Epithelial cell of prostate (primary cell): ENCODE results near the gene RFNG.
A peak's percentile ranks its signal among the peaks of the same experiment; 100 is the strongest.

Experiments
- DNase-seq: peaks from one replicate; pipeline ENCODE4 v3.0.0-alpha.2; 2011; ENCODE audit warnings: low read depth, low spot score
- H3K27ac ChIP-seq: fragments of 450-650 bp; 2 replicates; pipeline ENCODE4 v1.5.1; 2017; ENCODE audit warnings: mild to moderate bottlenecking

Gene RFNG

DNA sequence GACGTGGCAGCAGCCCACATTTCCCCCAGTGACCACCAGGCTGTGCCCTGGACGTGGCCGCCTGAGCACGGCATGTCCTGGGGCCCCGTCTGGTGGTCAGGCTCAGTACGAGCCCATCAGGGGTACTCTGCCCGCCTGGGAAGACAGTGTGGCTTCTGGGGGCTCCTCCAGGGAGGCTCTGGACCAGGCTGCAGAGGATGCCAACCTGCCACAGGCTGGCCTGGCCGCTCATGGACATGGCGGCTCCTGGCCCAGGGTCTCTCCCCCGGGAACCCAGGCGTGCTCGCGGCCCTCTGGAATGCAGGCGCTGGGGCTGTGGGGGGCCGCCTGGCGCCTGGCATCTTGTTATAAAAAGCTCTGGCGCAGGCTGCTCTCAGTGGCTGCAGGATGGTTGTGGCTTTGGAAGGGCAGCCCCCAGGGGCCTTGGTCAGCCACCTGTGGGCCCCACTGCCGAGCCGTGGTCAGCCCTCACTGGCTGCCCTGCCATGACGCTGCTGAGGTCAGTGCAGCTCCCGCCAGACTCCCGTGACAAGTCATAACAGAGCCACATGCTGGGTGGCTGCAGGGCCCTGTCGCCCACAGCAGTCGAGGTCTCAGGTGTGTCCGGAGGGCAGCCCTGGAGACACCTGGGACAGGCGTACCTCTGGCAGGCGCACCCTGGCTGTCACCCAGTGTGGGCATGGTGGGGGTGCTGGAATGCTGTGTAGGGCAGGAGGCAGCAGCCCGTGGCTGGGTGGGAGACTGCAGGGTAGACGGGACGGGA, 43.9 kb downstream of the RFNG start:
- DNase-seq, result no peak
- H3K27ac ChIP-seq, result no peak overlapping the region

DNA sequence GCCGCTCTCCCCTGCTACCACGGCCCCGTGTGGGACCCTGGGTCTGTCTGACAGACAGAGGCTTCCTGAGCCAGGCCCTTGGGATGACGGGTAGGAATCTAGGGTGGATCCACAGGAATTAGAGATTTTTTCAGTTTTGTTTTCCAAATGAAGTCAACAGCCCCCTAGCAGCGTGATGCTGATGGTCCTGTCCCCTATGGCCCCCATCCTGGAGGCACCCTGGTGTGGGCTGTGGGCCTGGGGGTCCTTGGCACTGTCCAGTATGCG, 44.5 kb downstream of the RFNG start:
- H3K27ac ChIP-seq, result no peak overlapping the region
- no peak for DNase-seq

DNA sequence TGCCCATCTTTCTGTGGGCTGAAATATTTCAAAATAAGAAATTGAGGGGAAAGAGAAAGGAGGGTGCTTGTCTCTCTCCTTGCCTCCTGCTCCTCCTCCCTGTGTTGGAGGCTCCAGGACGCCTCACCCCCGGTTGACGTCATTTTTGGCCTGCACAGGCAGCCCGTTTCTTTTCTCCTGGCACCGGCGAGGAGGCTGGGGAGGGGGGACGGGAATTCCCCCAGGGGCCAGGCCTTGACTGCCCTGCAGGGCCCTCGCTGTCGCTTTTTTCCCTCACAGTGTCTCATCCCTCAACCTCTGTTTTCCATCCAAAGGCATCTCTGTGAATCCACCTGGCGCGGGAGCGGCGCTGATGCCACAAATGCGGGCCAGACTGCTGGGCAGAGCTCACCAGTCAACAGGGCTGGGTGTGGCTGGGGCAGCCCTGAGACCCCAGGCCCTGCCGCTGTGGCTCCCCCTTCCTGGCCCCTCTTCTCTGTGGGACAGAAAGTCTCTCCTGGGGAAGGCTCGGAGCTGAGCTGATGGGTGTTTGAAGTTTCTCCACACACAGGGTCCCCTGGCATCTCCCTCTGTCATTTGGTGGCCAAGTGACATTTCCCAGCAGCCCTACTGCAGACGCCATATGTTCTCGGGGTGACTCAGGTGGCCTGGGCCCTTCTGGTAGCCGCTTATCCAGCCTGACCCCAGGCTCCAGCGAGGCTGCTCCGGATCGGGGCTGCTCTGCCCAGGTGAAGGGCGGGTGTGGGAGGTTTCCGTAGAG, 45.0 kb downstream of the RFNG start:
- no peak overlapping the region for H3K27ac ChIP-seq
- DNase-seq, result no peak

DNA sequence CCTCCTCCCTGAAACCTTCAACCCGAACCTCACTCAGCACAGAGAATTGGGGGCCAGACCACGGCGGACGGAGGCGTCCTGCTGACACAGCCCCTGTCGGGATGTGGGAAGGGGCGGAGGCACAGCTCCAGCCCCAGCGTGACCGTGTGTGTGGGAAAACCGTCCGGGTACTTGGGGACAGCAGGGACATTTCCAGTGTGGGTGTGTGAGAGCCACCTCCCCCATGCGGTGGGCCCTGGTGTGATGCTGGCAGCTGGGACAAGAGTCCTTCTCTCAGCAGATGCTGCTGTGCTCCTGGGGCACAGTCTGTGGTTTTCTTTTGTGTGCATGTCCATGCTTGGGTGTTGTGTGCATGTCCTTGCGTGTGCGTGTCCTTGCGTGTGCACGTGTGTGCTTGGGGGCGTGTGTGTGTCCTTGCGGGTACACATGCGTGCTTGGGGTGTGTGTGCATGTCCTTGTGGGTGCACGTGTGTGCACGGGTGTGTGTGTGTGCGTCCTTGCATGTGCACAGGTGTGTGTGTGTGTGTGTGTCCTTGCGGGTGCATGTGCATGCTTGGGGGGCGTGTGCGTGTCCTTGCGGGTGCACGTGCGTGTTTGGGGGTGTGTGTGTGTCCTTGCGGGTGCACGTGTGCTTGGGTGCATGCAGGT, 45.8 kb downstream of the RFNG start:
- H3K27ac ChIP-seq, result no peak overlapping the region
- no peak for DNase-seq

DNA sequence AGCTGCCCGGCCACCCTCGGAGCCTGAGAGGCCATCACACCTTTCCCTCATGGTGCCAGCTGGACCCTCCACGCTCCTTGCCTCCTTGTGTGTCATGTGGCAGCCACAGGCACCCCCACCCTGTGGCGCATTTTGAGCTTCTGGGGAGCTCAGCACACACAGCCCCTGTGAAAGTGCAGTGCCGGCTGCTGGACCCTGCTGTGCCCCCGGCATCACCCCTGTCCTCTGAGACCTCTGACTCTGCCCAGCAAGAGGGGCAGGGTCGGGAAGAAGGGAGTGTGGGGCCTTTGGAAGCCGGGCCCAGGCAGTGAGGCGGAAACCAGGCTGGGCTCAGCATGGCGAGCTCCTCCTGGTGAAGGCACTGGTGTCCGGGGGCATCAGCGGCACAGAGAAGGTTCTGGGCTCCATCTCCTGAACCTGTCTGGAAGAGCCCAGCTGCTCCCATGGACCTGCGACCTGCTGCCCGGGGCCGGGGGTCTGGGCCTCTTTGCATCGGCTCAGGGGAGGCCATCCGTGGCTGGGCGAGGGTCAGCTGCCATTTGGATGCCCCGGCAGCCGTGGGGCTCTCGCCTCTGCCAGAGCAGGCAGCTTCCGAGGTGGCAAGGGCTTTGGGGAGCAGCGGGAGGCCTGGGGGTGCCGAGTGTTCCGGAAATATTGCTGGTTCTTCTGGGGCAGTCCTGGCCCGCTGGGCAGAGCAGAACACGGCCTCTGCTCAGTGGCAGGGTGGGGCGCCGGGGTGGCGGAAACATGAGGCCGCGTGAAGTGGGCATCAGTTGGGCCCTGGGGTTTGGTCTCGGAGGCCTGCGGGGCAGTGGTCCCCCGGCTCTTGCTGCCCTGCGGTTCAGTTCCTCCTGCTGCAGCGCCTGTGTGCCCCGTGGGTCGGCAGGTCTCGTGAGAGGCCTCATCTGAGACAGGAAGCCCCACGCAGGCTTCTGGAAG, 46.8 kb downstream of the RFNG start:
- no peak overlapping the region for H3K27ac ChIP-seq
- DNase-seq, result no peak

DNA sequence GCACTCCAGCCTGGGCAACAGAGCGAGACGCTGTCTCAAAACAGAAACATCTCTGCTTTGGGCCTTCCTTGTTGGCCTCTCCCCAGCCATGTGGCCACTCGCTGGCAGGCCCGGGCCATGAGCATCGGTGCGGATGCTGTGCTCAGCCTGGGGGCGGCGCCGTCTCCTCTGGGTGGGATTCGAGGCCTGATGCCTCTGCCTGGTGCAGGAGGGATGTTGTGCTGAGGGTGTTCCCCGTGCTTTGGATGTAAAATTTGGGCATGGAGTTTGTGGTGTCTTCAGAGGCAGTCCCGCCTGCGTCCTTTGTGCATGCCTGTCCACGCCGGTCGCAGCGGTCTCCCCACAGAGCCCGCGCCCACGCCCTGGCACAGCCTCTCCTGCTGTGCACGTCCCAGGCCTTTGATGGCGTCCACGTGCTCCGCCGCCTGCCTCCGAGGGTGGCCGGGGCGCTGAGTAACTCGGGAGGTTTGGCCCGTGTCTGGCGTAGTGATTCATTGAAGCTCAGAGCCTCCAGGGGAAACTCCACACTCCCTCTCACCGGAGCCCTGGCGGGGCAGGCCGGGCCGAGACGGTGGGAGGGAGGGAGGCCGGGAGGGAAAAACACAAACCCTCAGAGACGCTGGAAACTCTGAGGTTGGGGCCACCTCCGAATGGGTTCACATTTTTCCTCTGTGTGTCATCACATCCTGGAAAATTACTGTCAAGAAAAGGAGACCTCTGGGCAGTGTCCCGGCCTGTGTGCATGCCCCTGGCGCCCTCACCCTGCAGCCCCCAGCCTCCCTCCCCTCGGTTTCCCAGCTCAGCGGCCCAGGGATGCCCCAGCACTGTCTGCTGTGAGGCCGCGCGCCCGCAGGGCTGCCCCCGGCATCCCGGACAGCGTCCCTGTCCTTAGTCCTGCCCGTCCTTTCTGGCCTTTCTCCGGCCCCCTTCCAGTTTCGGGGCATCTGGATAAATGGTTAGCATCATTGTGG, 47.9 kb downstream of the RFNG start:
- peak; percentile 59 for DNase-seq
- H3K27ac ChIP-seq, result no peak overlapping the region

DNA sequence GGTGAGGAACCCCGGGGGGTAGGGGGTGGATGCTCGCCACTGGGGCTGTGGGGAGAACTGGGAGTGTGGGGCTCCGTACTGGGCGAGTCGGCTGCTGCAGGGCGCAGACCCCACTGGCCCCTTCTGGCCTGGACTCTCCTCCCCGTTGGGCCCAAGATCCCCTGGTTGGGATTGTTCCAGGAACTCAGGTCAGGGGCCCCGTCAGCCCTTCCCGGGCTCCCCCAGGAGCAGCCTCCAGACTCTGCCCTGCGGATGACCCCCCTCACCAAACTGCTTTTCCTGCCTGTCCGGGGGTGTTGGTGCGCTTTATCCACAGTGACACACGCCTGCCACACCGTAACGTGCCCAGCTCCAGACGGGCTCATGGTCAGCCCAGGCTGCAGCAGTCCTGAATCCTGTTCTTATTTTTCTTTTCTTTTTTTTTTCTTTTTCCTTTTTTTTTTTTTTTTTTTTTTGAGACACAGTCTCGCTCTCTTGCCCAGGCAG, 50.0 kb downstream of the RFNG start:
- no peak overlapping the region for H3K27ac ChIP-seq
- DNase-seq, result no peak

DNA sequence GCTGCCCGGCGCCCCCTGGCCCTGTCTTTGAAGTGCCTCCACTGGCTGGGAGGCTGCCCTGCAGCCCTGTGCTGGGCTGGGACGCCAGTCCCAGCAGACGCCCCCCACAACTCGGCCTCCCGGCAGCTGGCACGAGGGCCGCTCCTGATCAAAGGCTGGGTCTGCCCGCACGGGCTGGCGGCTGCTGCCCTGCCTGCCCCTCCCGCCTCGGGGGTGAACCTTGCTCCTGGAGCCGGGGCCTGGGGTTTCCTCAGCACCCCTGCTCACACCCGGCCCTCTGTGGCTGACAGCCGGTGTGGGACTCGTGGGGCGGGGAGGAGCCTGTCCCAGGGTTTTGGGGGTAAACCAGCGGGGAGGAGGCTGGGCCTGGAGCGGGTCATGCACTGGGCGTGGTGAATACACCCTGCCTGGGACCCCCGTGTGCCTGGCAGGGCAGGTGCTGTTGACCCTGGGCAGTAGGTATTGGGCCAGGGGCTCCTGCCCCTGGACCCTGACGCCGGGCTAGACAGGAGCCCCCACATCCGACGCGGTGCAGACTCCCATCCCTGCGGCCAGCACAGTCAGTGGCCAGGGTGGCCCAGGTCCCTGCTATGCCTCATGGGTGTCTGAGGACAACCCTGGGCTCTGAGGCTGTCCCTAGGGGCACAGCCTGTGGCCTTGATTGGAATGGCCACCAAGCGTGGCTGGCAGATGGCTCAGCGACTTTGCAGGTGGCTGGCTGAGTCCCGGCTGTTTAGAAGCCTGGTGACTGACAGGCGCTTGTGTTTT, 50.6 kb downstream of the RFNG start:
- H3K27ac ChIP-seq, result no peak overlapping the region
- no peak for DNase-seq

DNA sequence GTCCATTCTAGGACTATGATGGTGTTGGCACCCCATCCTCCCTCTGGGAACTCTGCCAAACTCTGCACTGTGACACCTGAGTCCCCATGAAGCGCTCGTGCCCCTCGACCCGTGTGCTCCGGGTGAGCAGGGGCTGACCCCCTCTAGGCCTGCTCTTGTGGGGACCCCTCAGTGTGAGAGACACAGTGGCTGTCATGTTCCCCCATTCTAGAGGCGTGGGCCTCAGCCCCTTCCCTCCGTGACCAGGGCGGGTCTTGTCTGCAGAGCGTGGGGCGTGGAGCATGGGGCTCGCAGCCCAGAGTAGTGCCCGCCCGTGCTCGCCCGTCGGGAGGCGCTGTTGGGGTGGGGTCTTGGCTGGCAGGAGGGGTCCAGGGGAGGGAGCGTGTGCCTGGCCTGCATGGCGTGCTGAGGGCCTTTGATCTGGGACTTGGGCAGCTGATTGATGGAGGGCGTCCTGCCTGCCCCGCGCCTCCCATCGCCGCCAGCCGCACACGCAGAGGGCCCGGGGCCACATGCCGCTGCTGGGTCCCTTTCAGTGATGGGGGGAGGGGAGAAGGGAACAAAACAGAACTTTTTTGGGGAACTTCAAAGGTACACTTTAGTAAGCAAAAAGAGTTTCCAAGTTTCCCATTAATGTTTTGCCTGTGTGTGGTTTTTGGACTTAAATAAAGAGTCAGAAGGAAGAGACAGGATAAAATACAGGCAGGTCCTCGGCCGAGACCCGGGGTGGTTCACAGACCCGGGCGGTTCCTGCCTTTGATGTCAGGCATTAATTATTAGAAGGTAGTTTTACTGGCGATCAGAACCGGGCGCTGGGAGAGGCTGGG, 51.4 kb downstream of the RFNG start:
- DNase-seq, result no peak
- H3K27ac ChIP-seq, result no peak overlapping the region

DNA sequence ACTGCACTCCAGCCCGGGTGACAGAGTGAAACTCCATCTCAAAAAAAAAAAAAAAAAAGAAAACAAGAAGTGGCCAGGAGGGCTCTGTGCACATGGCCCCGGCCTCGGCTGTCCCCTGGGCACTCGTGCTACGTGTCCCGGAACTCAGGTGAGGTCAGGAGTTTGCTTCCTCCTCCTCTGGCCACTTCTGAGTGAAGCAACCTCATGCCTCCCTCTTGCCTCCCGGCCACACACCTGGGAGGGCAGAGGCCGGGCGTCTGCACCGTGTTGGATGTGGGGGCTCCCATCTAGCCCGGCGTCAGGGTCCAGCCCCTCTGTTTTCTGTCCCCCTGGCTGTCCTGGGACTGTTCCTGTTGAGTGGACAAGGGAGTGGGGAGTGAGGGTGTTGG, 52.0 kb downstream of the RFNG start:
- no peak overlapping the region for H3K27ac ChIP-seq

DNA sequence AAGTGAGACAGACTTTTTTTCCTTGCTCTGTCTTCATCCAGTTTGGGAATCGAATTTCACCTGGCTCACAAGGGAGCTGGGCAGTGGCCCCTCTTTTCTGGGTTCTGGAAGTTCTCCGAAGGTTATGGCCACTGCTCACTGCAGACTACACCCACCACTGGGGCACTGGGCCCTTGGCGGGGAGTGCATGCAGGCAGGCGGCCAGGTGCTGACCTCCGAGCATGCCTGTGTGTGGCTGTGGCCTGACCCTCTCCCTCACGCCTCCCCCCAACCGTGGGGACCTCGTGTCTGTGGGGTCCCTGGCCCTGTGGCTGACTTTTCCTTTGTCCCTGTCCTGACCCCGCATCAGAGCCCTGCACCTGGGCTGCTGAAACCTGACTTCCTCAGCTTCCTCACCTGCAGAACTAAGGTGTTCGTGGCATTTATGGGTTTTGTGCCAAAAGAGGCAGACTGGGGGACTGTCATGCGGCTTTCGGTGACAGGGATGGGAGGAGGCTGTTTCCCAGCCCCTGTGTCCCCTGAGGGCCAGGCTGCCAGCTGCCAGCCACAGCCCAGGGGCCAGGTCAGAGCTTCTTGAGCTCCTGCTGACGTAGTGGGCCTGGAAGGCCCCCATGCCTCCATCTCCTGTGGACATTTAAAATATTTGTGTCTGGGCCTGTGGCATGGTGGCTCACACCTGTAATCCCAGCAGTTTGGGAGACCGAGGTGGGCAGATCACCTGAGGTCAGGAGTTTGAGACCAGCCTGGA, 52.7 kb downstream of the RFNG start:
- no peak for DNase-seq
- H3K27ac ChIP-seq, result no peak overlapping the region

More for the DNA sequence above, 52.0 kb downstream of the RFNG start:
- DNase-seq, result no peak

DNA sequence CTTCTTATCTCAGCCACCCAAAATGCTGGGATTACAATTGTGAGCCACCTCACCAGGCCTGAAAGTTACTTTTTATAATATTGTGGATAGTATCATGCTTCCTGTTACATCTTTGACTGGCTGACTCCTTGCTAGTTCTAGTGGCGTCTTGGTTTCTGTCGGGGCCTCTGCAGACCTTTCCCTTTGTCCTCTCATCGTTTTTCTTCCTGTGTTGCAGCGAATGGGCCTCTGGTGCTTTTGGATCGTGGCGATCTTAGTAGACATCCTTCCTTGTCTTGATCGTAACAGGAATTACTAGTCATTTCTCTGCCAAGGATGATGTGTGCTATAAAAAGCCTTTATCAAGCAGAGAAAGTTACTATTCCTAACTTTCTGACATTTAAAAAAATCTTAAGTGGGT, 53.4 kb downstream of the RFNG start:
- no peak for DNase-seq
- H3K27ac ChIP-seq, result no peak overlapping the region
